Breast epithelium (tissue), 4 donors: Measurements from ENCODE around the gene RTN4. TPM values are rescaled to one million over a fixed set of nuclear protein-coding genes. Genes with fewer than 3 reads are reported as not detected.

Source experiments
- DNase-seq, 2 donors: peaks; one replicate each; pipeline ENCODE4 v3.0.0-alpha.2; 2019; ENCODE audit warnings: low spot score in 2 of 2
- H3K27ac ChIP-seq, 2 donors: fragments of 200-600 bp; sonication (generic) in 1 of 2; one replicate each; pipeline ENCODE4 v1.5.1; 2016 to 2019; ENCODE audit warnings: mild to moderate bottlenecking in 1 of 2
- H3K27me3 ChIP-seq, 2 donors: fragments of 200-600 bp; sonication (generic) in 1 of 2; one replicate each; pipeline versions ENCODE4 v1.5.1 to v1.6.0; 2017 to 2019; ENCODE audit warnings: control low read depth in 1 of 2, mild to moderate bottlenecking in 1 of 2
- H3K36me3 ChIP-seq: fragments of 200-600 bp; one replicate; pipeline ENCODE4 v1.5.1; 2019
- H3K4me1 ChIP-seq, 2 donors: fragments of 200-600 bp; sonication (generic); one replicate each; pipeline ENCODE4 v1.5.1; 2016 to 2019; ENCODE audit warnings: control low read depth in 1 of 2
- H3K4me3 ChIP-seq, 3 donors: fragments of 200-600 bp; sonication (generic); 1 replicate in 2 of 3; 2 replicates in 1 of 3; pipeline ENCODE4 v1.5.1; 2016 to 2019; ENCODE audit warnings: mild to moderate bottlenecking in 3 of 3, moderate library complexity in 2 of 3
- H3K9me3 ChIP-seq, 2 donors: fragments of 200-600 bp; sonication (generic) in 1 of 2; one replicate each; pipeline ENCODE4 v1.5.1; 2016 to 2019; ENCODE audit warnings: control low read depth in 1 of 2
- CTCF ChIP-seq, 3 donors: fragments of 450-650 bp; IDR thresholded peaks; one replicate each; pipeline ENCODE4 v1.5.1; 2016 to 2017; ENCODE audit warnings: antibody characterized with exemption in 3 of 3, mild to moderate bottlenecking in 3 of 3, moderate library complexity in 3 of 3
- POLR2A ChIP-seq: fragments of 450-650 bp; IDR thresholded peaks from one replicate; pipeline ENCODE4 v1.6.1; 2016; ENCODE audit warnings: antibody characterized with exemption, mild to moderate bottlenecking, moderate library complexity
- POLR2AphosphoS5 ChIP-seq, 3 donors: sonication (generic); formaldehyde crosslinking; IDR thresholded peaks; one replicate each; pipeline ENCODE4 v1.6.1; 2017; ENCODE audit warnings: antibody characterized with exemption in 3 of 3
- intact Hi-C: fragments of 100-400 bp; cut with DNase I; formaldehyde crosslinking; loops from one replicate; pipeline ENCODE4 v1.15.1; 2023; ENCODE audit warnings: low total_unique reads
- total RNA-seq, 3 donors: library from RNA; depleted of rRNA; stranded (reverse); fragments of >200 nt; gene quantifications; one replicate each; pipeline ENCODE4 v1.1.0, GENCODE V29; 2016

The RTN4 gene
- total RNA-seq, 3 donors from 2014 or later, result 188 to 419 (median 201) TPM

- Histone ChIP-seq H3K27ac (no peak overlapping the region), H3K36me3 (no peaks in the 10 kb centered on the region), H3K27me3 (no peaks in the 10 kb centered on the region), H3K4me3 (no peak overlapping the region), H3K4me1 (no peaks in the 10 kb centered on the region), H3K9me3 (no peaks in the 10 kb centered on the region)
- TF ChIP-seq POLR2A (no peak), CTCF (IDR thresholded peaks at IDR 0.05) (no peak), POLR2AphosphoS5 (IDR thresholded peaks at IDR 0.05) (no peak)
- no peak for DNase-seq
- intact Hi-C loops, result no loop called here
These were observed 91.4 kb downstream of the RTN4 start for GRCh38 chr2:54958717-54959371.

- Histone ChIP-seq H3K4me3 (no peak overlapping the region), H3K27ac (no peak overlapping the region), H3K27me3 (no peaks in the 10 kb centered on the region), H3K4me1 (no peaks in the 10 kb centered on the region), H3K9me3 (no peaks in the 10 kb centered on the region), H3K36me3 (no peaks in the 10 kb centered on the region)
- TF ChIP-seq POLR2A (no peak), POLR2AphosphoS5 (IDR thresholded peaks at IDR 0.05) (no peak), CTCF (IDR thresholded peaks at IDR 0.05) (no peak)
- no peak for DNase-seq
- intact Hi-C loops, result no loop called here
These were observed 92.8 kb downstream of the RTN4 start for GRCh38 chr2:54957321-54957999.

- intact Hi-C loops, result no loop called here
- H3K27me3 ChIP-seq, result no peaks in the 10 kb centered on the region
- no peaks in the 10 kb centered on the region for H3K36me3 ChIP-seq
- no peaks in the 10 kb centered on the region for H3K9me3 ChIP-seq
- H3K27ac ChIP-seq, result peak overlapping the region in 1 of 2 donors; percentile 40
- TF ChIP-seq POLR2AphosphoS5 (IDR thresholded peaks at IDR 0.05), result no peak
- TF ChIP-seq POLR2A, result no peak
- no peak for TF ChIP-seq CTCF (IDR thresholded peaks at IDR 0.05)
- no peaks in the 10 kb centered on the region for H3K4me1 ChIP-seq
- DNase-seq, result no peak
- no peak overlapping the region for H3K4me3 ChIP-seq
These were observed 94.1 kb downstream of the RTN4 start for GRCh38 chr2:54956111-54956627.

- TF ChIP-seq POLR2A (no peak), POLR2AphosphoS5 (IDR thresholded peaks at IDR 0.05) (no peak), CTCF (IDR thresholded peaks at IDR 0.05) (no peak)
- DNase-seq, result no peak
These were observed 94.7 kb downstream of the RTN4 start for GRCh38 chr2:54955358-54956110.

More at GRCh38 chr2:54955358-54956110, 94.7 kb downstream of the RTN4 start:
- intact Hi-C loops, result no loop called here
- Histone ChIP-seq H3K36me3 (no peaks in the 10 kb centered on the region), H3K27me3 (no peaks in the 10 kb centered on the region), H3K9me3 (no peaks in the 10 kb centered on the region), H3K4me1 (no peaks in the 10 kb centered on the region), H3K4me3 (no peak overlapping the region), H3K27ac (peak overlapping the region; percentile 40 to 68)
